Stimulated activated memory B cell treated with anti-CD40 and anti-IgM and Interleukin-4, amounts not matched to agents 10 μg/mL and 1 μg/mL and 100 μg/mL, for 72 hours (primary cell): ENCODE measurements around the gene PBX1.

ENCODE experiments used
- ATAC-seq: fragments of 150-1000 bp; cut with Tn5 transposase; 2 replicates; pipeline ENCODE4 v1.10.0; 2021
- H3K27ac Mint-ChIP-seq: one replicate; pipeline ENCODE4 v1.8.0; 2022; ENCODE audit warnings: mild to moderate bottlenecking, mixed read lengths
- H3K27me3 Mint-ChIP-seq: one replicate; pipeline ENCODE4 v1.8.0; 2022; ENCODE audit warnings: mixed read lengths
- H3K36me3 Mint-ChIP-seq: one replicate; pipeline ENCODE4 v1.8.0; 2022; ENCODE audit warnings: mixed read lengths
- H3K4me1 Mint-ChIP-seq: one replicate; pipeline ENCODE4 v1.8.0; 2022; ENCODE audit warnings: mixed read lengths
- H3K4me3 Mint-ChIP-seq: one replicate; pipeline ENCODE4 v1.8.0; 2022; ENCODE audit warnings: mild to moderate bottlenecking, moderate library complexity, mixed read lengths
- H3K9me3 Mint-ChIP-seq: one replicate; pipeline ENCODE4 v1.8.0; 2022; ENCODE audit warnings: mixed read lengths

The PBX1 gene

GRCh38 chr1:164708596-164708995, 149.6 kb downstream of the PBX1 start:
- no peak overlapping the region for H3K27ac Mint-ChIP-seq
- H3K4me1 Mint-ChIP-seq, result no peaks in the 10 kb centered on the region
- H3K27me3 Mint-ChIP-seq, result peaks cover 18% of the 10 kb centered on the region
- no peak for ATAC-seq
- no peak overlapping the region for H3K4me3 Mint-ChIP-seq
- H3K36me3 Mint-ChIP-seq, result no peaks in the 10 kb centered on the region
- no peaks in the 10 kb centered on the region for H3K9me3 Mint-ChIP-seq

- Mint-ChIP-seq H3K4me3 (no peak overlapping the region), H3K4me1 (no peaks in the 10 kb centered on the region), H3K27ac (no peak overlapping the region), H3K27me3 (peaks cover 18% of the 10 kb centered on the region), H3K9me3 (no peaks in the 10 kb centered on the region), H3K36me3 (no peaks in the 10 kb centered on the region)
- no peak for ATAC-seq
Observed at GRCh38 chr1:164709126-164709525, 150.1 kb downstream of the PBX1 start.

- Mint-ChIP-seq H3K27ac (no peak overlapping the region), H3K4me1 (no peaks in the 10 kb centered on the region), H3K36me3 (no peaks in the 10 kb centered on the region), H3K9me3 (no peaks in the 10 kb centered on the region), H3K27me3 (peaks cover 18% of the 10 kb centered on the region), H3K4me3 (no peak overlapping the region)
- ATAC-seq, result no peak
Observed at GRCh38 chr1:164709541-164710278, 150.7 kb downstream of the PBX1 start.

GRCh38 chr1:164712131-164713036, 153.4 kb downstream of the PBX1 start:
- Mint-ChIP-seq H3K36me3 (no peaks in the 10 kb centered on the region), H3K9me3 (peaks cover 5% of the 10 kb centered on the region), H3K4me1 (no peaks in the 10 kb centered on the region), H3K4me3 (no peak overlapping the region), H3K27ac (no peak overlapping the region), H3K27me3 (peaks cover 18% of the 10 kb centered on the region)
- no peak for ATAC-seq

GRCh38 chr1:164713456-164714207, 154.6 kb downstream of the PBX1 start:
- H3K9me3 Mint-ChIP-seq, result peaks cover 5% of the 10 kb centered on the region
- peaks cover 18% of the 10 kb centered on the region for H3K27me3 Mint-ChIP-seq
- no peak overlapping the region for H3K4me3 Mint-ChIP-seq
- H3K36me3 Mint-ChIP-seq, result no peaks in the 10 kb centered on the region
- ATAC-seq, result no peak
- no peak overlapping the region for H3K27ac Mint-ChIP-seq
- no peaks in the 10 kb centered on the region for H3K4me1 Mint-ChIP-seq

- peaks cover 6% of the 10 kb centered on the region for H3K4me1 Mint-ChIP-seq
- H3K9me3 Mint-ChIP-seq, result peaks cover 5% of the 10 kb centered on the region
- peaks cover 11% of the 10 kb centered on the region for H3K27me3 Mint-ChIP-seq
- ATAC-seq, result peak; percentile 58
- H3K4me3 Mint-ChIP-seq, result no peak overlapping the region
- H3K36me3 Mint-ChIP-seq, result no peaks in the 10 kb centered on the region
- H3K27ac Mint-ChIP-seq, result no peak overlapping the region
Observed at GRCh38 chr1:164716992-164717703, 158.2 kb downstream of the PBX1 start.

GRCh38 chr1:164718821-164719220, 159.8 kb downstream of the PBX1 start:
- H3K4me3 Mint-ChIP-seq, result no peak overlapping the region
- H3K27me3 Mint-ChIP-seq, result no peaks in the 10 kb centered on the region
- H3K9me3 Mint-ChIP-seq, result peaks cover 5% of the 10 kb centered on the region
- H3K36me3 Mint-ChIP-seq, result no peaks in the 10 kb centered on the region
- peaks cover 6% of the 10 kb centered on the region for H3K4me1 Mint-ChIP-seq
- no peak overlapping the region for H3K27ac Mint-ChIP-seq
- ATAC-seq, result no peak

- Mint-ChIP-seq H3K4me1 (peaks cover 6% of the 10 kb centered on the region), H3K9me3 (peaks cover 5% of the 10 kb centered on the region), H3K4me3 (no peak overlapping the region)
Observed at GRCh38 chr1:164719676-164720439, 160.9 kb downstream of the PBX1 start.

GRCh38 chr1:164720440-164721227, 161.7 kb downstream of the PBX1 start:
- Mint-ChIP-seq H3K27ac (no peak overlapping the region), H3K4me3 (no peak overlapping the region), H3K27me3 (no peaks in the 10 kb centered on the region)

More at GRCh38 chr1:164719676-164720439, 160.9 kb downstream of the PBX1 start:
- Mint-ChIP-seq H3K36me3 (no peaks in the 10 kb centered on the region), H3K27me3 (no peaks in the 10 kb centered on the region), H3K27ac (no peak overlapping the region)
- no peak for ATAC-seq

GRCh38 chr1:164721228-164721496, 162.2 kb downstream of the PBX1 start:
- Mint-ChIP-seq H3K27ac (no peak overlapping the region), H3K36me3 (no peaks in the 10 kb centered on the region), H3K9me3 (peaks cover 5% of the 10 kb centered on the region), H3K4me1 (peaks cover 6% of the 10 kb centered on the region), H3K27me3 (no peaks in the 10 kb centered on the region), H3K4me3 (no peak overlapping the region)
- no peak for ATAC-seq

More at GRCh38 chr1:164720440-164721227, 161.7 kb downstream of the PBX1 start:
- Mint-ChIP-seq H3K4me1 (peaks cover 6% of the 10 kb centered on the region), H3K9me3 (peaks cover 5% of the 10 kb centered on the region), H3K36me3 (no peaks in the 10 kb centered on the region)
- no peak for ATAC-seq

GRCh38 chr1:164723296-164723798, 164.4 kb downstream of the PBX1 start:
- H3K36me3 Mint-ChIP-seq, result no peaks in the 10 kb centered on the region
- H3K4me3 Mint-ChIP-seq, result no peak overlapping the region
- H3K9me3 Mint-ChIP-seq, result no peaks in the 10 kb centered on the region
- ATAC-seq, result no peak
- H3K27me3 Mint-ChIP-seq, result no peaks in the 10 kb centered on the region
- no peak overlapping the region for H3K27ac Mint-ChIP-seq
- peaks cover 6% of the 10 kb centered on the region for H3K4me1 Mint-ChIP-seq

GRCh38 chr1:164725401-164725800, 166.4 kb downstream of the PBX1 start:
- Mint-ChIP-seq H3K36me3 (no peaks in the 10 kb centered on the region), H3K27ac (no peak overlapping the region), H3K9me3 (no peaks in the 10 kb centered on the region), H3K4me1 (peaks cover 6% of the 10 kb centered on the region), H3K4me3 (no peak overlapping the region), H3K27me3 (no peaks in the 10 kb centered on the region)
- ATAC-seq, result no peak

GRCh38 chr1:164726235-164726634, 167.3 kb downstream of the PBX1 start:
- H3K4me3 Mint-ChIP-seq, result no peak overlapping the region
- H3K4me1 Mint-ChIP-seq, result peaks cover 3% of the 10 kb centered on the region
- H3K9me3 Mint-ChIP-seq, result no peaks in the 10 kb centered on the region
- H3K27ac Mint-ChIP-seq, result no peak overlapping the region
- no peaks in the 10 kb centered on the region for H3K27me3 Mint-ChIP-seq
- H3K36me3 Mint-ChIP-seq, result no peaks in the 10 kb centered on the region
- ATAC-seq, result no peak
